ENCODE results near the gene TOX2.

The TOX2 gene

GRCh38 chr20:44066645-44067606 is 152.3 kb downstream of the TOX2 start:
- TF ChIP-seq, protein P1, sequence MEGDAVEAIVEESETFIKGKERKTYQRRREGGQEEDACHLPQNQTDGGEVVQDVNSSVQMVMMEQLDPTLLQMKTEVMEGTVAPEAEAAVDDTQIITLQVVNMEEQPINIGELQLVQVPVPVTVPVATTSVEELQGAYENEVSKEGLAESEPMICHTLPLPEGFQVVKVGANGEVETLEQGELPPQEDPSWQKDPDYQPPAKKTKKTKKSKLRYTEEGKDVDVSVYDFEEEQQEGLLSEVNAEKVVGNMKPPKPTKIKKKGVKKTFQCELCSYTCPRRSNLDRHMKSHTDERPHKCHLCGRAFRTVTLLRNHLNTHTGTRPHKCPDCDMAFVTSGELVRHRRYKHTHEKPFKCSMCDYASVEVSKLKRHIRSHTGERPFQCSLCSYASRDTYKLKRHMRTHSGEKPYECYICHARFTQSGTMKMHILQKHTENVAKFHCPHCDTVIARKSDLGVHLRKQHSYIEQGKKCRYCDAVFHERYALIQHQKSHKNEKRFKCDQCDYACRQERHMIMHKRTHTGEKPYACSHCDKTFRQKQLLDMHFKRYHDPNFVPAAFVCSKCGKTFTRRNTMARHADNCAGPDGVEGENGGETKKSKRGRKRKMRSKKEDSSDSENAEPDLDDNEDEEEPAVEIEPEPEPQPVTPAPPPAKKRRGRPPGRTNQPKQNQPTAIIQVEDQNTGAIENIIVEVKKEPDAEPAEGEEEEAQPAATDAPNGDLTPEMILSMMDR (conservative IDR thresholded peaks at IDR 0.05; ENCODE audit: low read length), result no peak
- DNase-seq (ENCODE audit: low read depth), result no peak

DNA sequence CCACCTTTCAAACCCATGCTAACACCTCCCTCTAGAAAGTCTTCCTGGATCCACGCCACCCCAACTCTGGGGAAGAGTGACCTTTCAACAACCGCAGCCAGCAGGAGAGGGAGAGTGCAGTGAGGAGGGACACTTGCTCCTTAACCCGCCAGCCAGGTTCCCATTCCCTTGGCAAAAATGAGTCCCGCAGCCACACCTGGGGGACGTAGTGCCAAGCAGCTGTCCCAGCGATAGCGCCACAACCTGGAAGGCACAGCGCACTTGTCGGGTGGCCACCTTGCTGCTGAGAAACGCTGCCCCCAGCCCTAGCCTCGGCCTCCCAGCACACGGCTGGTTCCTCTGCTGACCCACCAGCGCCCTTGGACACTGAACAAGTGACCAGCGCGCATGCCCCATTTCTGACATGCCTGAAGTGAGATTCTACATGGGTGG is 153.0 kb downstream of the TOX2 start:
- DNase-seq (ENCODE audit: low read depth), result no peak
- TF ChIP-seq, protein P1 (conservative IDR thresholded peaks at IDR 0.05; ENCODE audit: low read length), result no peak
- H3K4me3 ChIP-seq (ENCODE audit: low read length), result no peak overlapping the region

More at GRCh38 chr20:44066645-44067606, 152.3 kb downstream of the TOX2 start:
- H3K4me3 ChIP-seq (ENCODE audit: low read length), result no peak overlapping the region

- DNase-seq (ENCODE audit: low read depth), result no peak
- TF ChIP-seq, protein P1 (conservative IDR thresholded peaks at IDR 0.05; ENCODE audit: low read length), result no peak
- H3K4me3 ChIP-seq (ENCODE audit: low read length), result no peak overlapping the region
These were observed 153.9 kb downstream of the TOX2 start for GRCh38 chr20:44068316-44069201.

DNA sequence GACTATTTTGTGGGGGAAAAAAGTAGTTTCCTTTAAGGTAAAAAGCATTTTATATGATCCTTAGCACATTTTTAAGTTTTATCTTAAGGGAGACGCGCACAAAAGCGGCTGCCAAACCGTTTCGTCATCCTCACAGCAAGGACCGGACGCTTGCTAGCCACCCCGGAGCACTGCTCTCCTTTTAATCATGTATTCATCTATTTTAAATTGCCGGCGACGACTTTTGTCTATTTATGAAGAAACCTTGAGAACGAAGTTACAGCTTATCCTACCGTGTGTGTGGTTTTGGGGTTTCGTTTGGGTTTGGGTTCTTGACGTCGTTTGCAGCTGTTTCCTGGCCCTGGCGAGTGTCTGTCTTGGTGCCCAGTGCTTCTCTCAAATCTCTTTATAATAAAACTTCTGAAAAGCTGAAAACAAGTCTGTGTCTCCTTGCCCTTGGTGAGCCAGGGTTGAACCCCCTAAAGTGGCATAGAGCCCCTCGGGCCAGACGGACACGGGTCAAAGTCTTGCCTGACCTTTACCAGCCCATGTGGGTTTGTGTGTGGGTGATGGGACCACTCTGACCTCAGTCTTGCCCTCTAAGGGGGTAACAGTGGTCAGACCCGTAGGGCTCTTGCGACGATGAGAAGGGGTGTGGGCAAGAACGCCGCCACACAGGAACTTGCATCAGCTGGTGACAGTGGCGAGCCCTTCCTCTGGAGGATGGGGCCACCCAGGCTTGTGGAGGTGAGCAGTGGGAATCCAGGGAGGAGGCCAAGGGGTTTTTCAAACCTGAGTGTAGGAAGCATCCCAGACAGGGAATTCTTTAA is 154.8 kb downstream of the TOX2 start:
- TF ChIP-seq, protein P1 (conservative IDR thresholded peaks at IDR 0.05; ENCODE audit: low read length), result no peak
- H3K4me3 ChIP-seq (ENCODE audit: low read length), result no peak overlapping the region
- DNase-seq (ENCODE audit: low read depth), result no peak

- no peak for DNase-seq (ENCODE audit: low read depth)
- TF ChIP-seq, protein P1 (conservative IDR thresholded peaks at IDR 0.05; ENCODE audit: low read length), result no peak
- H3K4me3 ChIP-seq (ENCODE audit: low read length), result no peak overlapping the region
These were observed 155.7 kb downstream of the TOX2 start for GRCh38 chr20:44070139-44070900.

- TF ChIP-seq, protein P1 (conservative IDR thresholded peaks at IDR 0.05; ENCODE audit: low read length), result no peak
- H3K4me3 ChIP-seq (ENCODE audit: low read length), result no peak overlapping the region
- DNase-seq (ENCODE audit: low read depth), result no peak
These were observed 156.4 kb downstream of the TOX2 start for GRCh38 chr20:44071057-44071456.

All from AG10803 (cell line).